Left ventricle myocardium inferior (tissue), 1 donor: ENCODE measurements around the gene CLCF1. TPM values are rescaled to one million over a fixed set of nuclear protein-coding genes. Genes with fewer than 3 reads are reported as not detected.

Source experiments
- DNase-seq: peaks from one replicate; pipeline ENCODE4 v3.0.0-alpha.2; 2020
- H3K27ac ChIP-seq: fragments of 200-600 bp; replicated peaks from 2 replicates; pipeline ENCODE4 v1.8.0; 2021
- H3K27me3 ChIP-seq: fragments of 200-600 bp; 2 replicates; pipeline ENCODE4 v1.8.0; 2021; ENCODE audit warnings: low read depth
- H3K36me3 ChIP-seq: fragments of 200-600 bp; 2 replicates; pipeline ENCODE4 v1.8.0; 2021
- H3K4me1 ChIP-seq: fragments of 200-600 bp; 2 replicates; pipeline ENCODE4 v1.8.0; 2021
- H3K4me3 ChIP-seq: fragments of 200-600 bp; 2 replicates; pipeline ENCODE4 v1.8.0; 2021; ENCODE audit warnings: mild to moderate bottlenecking, moderate library complexity
- H3K9me3 ChIP-seq: fragments of 200-600 bp; replicated peaks from 2 replicates; pipeline ENCODE4 v1.8.0; 2021
- CTCF ChIP-seq: fragments of 200-600 bp; IDR thresholded peaks from 2 replicates; pipeline ENCODE4 v1.8.0; 2021; ENCODE audit warnings: antibody characterized with exemption, mild to moderate bottlenecking, borderline replicate concordance
- intact Hi-C: fragments of 100-400 bp; cut with micrococcal nuclease; formaldehyde crosslinking; loops from one replicate; pipeline ENCODE4 v1.11.0; 2022
- total RNA-seq: library from RNA; stranded (reverse); fragmentation: NEBNext Ultra II Directional; extraction: Animal tissue kit (Norgen Biotek cat#: 25700); gene quantifications from one replicate; pipeline ENCODE4 v1.2.1, GENCODE V29; 2021
- donor health status: DM: no; HTN: yes; CAD: no; lungs with severe emphysema.

CLCF1 gene
- total RNA-seq, 1 donor from 2014 or later, result 0.82 TPM

- no peak for TF ChIP-seq CTCF
- peak within 1 kb of the TSS; percentile 92 for H3K27ac ChIP-seq
- peak within 1 kb of the TSS; percentile 60 for H3K4me3 ChIP-seq
- H3K9me3 ChIP-seq, result no peaks in the 10 kb centered on the region
- no peaks in the 10 kb centered on the region for H3K36me3 ChIP-seq
- peaks cover 58% of the 10 kb centered on the region for H3K4me1 ChIP-seq
- DNase-seq, result no peak
- H3K27me3 ChIP-seq, result peaks cover 50% of the 10 kb centered on the region
- intact Hi-C loops, result no loop called here
These were observed 42.3 kb upstream of the CLCF1 start, which contains the start of gene CARNS1 for GRCh38 chr11:67415501-67416304. TSS of gene CARNS1 (plus strand) at chr11:67415678. CDS start at chr11:67416200, 522 bp downstream.

- H3K27ac ChIP-seq, result no peak overlapping the region
- TF ChIP-seq CTCF, result no peak
- H3K27me3 ChIP-seq, result peaks cover 70% of the 10 kb centered on the region
- DNase-seq, result no peak
- no peaks in the 10 kb centered on the region for H3K36me3 ChIP-seq
- H3K9me3 ChIP-seq, result no peaks in the 10 kb centered on the region
- intact Hi-C loops, result no loop called here
- peaks cover 36% of the 10 kb centered on the region for H3K4me1 ChIP-seq
- H3K4me3 ChIP-seq, result no peak overlapping the region
These were observed 40.0 kb upstream of the CLCF1 start for GRCh38 chr11:67413266-67413849.

GRCh38 chr11:67412495-67413179, 39.2 kb upstream of the CLCF1 start:
- no peaks in the 10 kb centered on the region for H3K9me3 ChIP-seq
- DNase-seq, result no peak
- H3K4me3 ChIP-seq, result no peak overlapping the region
- H3K36me3 ChIP-seq, result no peaks in the 10 kb centered on the region
- intact Hi-C loops, result no loop called here
- H3K27ac ChIP-seq, result no peak overlapping the region
- TF ChIP-seq CTCF, result no peak
- H3K4me1 ChIP-seq, result peaks cover 29% of the 10 kb centered on the region
- peaks cover 76% of the 10 kb centered on the region for H3K27me3 ChIP-seq

GRCh38 chr11:67411785-67412152, 38.4 kb upstream of the CLCF1 start:
- Histone ChIP-seq H3K4me3 (no peak overlapping the region), H3K4me1 (peaks cover 26% of the 10 kb centered on the region), H3K27me3 (peaks cover 76% of the 10 kb centered on the region), H3K27ac (no peak overlapping the region), H3K9me3 (no peaks in the 10 kb centered on the region), H3K36me3 (no peaks in the 10 kb centered on the region)
- no peak for DNase-seq
- TF ChIP-seq CTCF, result no peak
- intact Hi-C loops, result no loop called here

GRCh38 chr11:67410984-67411784, 37.8 kb upstream of the CLCF1 start:
- TF ChIP-seq CTCF, result no peak
- Histone ChIP-seq H3K27me3 (peaks cover 76% of the 10 kb centered on the region), H3K36me3 (no peaks in the 10 kb centered on the region), H3K27ac (no peak overlapping the region), H3K9me3 (no peaks in the 10 kb centered on the region), H3K4me1 (peaks cover 22% of the 10 kb centered on the region), H3K4me3 (no peak overlapping the region)
- DNase-seq, result no peak
- intact Hi-C loops, result no loop called here
